Activated T-cell treated with anti-CD3 and anti-CD28 coated beads for 24 hours (primary cell): ENCODE results near the gene ARHGAP24.
"Not testable (repeated sequence)": the region's sequence is repeated elsewhere in the genome, so short reads cannot be mapped to it uniquely, and the experiment has no call there.

Source experiments
- DNase-seq: peaks from one replicate; pipeline ENCODE4 v3.0.0-alpha.2; 2020; ENCODE audit warnings: low read depth

ARHGAP24 gene

GRCh38 chr4:85861064-85861765 lies 386.3 kb downstream of the ARHGAP24 start:
- DNase-seq: no peak

- no peak for DNase-seq
Measured at GRCh38 chr4:85862896-85863295, 387.9 kb downstream of the ARHGAP24 start.

- DNase-seq: no peak
Measured at GRCh38 chr4:85864259-85865205, 389.6 kb downstream of the ARHGAP24 start.

- no peak for DNase-seq
Measured at GRCh38 chr4:85865256-85865655, 390.3 kb downstream of the ARHGAP24 start.

GRCh38 chr4:85866508-85866907 lies 391.6 kb downstream of the ARHGAP24 start:
- no peak for DNase-seq

- DNase-seq: no peak
Measured at GRCh38 chr4:85867271-85867670, 392.3 kb downstream of the ARHGAP24 start.

- DNase-seq: no peak
Measured at GRCh38 chr4:85869181-85869580, 394.2 kb downstream of the ARHGAP24 start.

GRCh38 chr4:85870298-85871083 lies 395.5 kb downstream of the ARHGAP24 start:
- DNase-seq: no peak

- DNase-seq: no peak
Measured at GRCh38 chr4:85873566-85873965, 398.6 kb downstream of the ARHGAP24 start.

- DNase-seq: no peak
Measured at GRCh38 chr4:85879518-85879917, 404.6 kb downstream of the ARHGAP24 start.

- no peak for DNase-seq
Measured at GRCh38 chr4:85883180-85883579, 408.2 kb downstream of the ARHGAP24 start.

GRCh38 chr4:85884251-85884650 lies 409.3 kb downstream of the ARHGAP24 start:
- no peak for DNase-seq

GRCh38 chr4:85886665-85887064 lies 411.7 kb downstream of the ARHGAP24 start:
- no peak for DNase-seq

- no peak for DNase-seq
Measured at GRCh38 chr4:85889314-85889713, 414.4 kb downstream of the ARHGAP24 start.

GRCh38 chr4:85895755-85896154 lies 420.8 kb downstream of the ARHGAP24 start:
- no peak for DNase-seq

- no peak for DNase-seq
Measured at GRCh38 chr4:85898231-85898630, 423.3 kb downstream of the ARHGAP24 start.

- DNase-seq: no peak
Measured at GRCh38 chr4:85901500-85901899, 426.6 kb downstream of the ARHGAP24 start.

GRCh38 chr4:85902647-85903046 lies 427.7 kb downstream of the ARHGAP24 start:
- DNase-seq: not testable (repeated sequence)

GRCh38 chr4:85905761-85906160 lies 430.8 kb downstream of the ARHGAP24 start:
- DNase-seq: no peak

- DNase-seq: no peak
Measured at GRCh38 chr4:85907001-85907400, 432.1 kb downstream of the ARHGAP24 start.

- DNase-seq: no peak
Measured at GRCh38 chr4:85909851-85910250, 434.9 kb downstream of the ARHGAP24 start.

- no peak for DNase-seq
Measured at GRCh38 chr4:85910985-85911384, 436.0 kb downstream of the ARHGAP24 start.
